Measurements from ENCODE around the gene APOL3.
"Not testable (repeated sequence)": the region's sequence is repeated elsewhere in the genome, so short reads cannot be mapped to it uniquely, and the experiment has no call there.

APOL3 gene

DNA sequence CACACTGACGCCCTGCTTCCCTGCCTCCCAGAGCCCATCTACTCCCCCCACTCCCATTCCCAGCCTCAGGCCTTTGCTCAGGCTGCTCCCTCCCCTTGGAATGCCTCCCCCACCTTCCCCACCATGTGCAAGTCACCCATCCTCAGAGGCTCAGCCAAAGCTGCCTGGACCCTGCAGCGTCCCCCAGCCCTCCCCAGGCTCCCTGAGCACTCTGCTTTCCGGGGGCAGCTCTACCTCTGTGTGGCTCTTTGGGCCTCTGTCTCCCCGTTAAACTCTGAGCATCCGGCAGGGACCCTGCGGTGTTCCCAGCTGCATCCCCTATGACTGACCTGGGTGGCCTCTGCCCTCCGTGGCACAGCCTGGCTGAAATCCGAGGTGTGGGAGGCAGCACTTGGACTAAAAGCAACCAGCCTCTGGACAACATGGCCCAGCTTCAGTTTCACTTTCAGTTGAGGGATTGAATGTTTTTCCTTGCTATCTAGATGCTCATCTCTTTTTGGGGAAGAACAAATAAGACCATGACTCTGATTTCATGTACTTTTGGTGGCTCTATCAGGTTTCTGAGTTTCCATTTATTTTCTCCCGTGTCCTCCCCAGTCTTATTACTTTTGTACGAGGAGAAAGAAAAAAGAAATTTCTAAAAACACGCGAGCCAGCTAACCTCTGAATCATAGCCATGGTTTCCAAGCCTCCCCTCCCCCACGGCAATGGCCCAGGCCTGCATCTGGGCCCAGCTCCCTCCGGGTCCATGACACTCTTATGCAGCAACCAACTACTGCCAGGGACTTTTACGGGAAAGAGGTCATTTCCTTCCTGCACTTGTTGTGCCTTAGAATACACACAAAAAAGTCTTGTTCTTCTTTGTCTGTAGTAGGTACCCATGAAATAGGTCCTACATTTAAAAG, 3.8 kb downstream of the APOL3 start:
- no peak for DNase-seq (ENCODE audit: low read depth)

DNA sequence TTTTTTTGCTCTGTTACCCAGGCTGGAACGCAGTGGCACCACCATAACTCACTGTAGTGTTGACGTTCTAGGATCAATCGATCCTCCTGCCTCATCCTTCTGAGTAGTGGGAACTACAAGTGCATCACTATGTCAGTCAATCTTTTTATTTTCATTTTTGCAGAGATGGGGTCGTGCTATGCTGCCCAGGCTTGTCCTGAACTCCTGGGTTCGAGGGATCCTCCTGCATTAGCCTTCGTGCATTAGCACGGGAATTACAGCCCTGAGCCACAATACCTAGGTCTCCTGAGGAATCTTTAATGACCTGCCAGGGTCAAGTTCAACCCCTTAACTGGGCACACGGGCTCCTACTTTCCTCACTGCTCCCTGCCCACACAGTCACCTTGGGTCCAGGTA, 4.4 kb downstream of the APOL3 start:
- DNase-seq (ENCODE audit: low read depth): no peak

DNA sequence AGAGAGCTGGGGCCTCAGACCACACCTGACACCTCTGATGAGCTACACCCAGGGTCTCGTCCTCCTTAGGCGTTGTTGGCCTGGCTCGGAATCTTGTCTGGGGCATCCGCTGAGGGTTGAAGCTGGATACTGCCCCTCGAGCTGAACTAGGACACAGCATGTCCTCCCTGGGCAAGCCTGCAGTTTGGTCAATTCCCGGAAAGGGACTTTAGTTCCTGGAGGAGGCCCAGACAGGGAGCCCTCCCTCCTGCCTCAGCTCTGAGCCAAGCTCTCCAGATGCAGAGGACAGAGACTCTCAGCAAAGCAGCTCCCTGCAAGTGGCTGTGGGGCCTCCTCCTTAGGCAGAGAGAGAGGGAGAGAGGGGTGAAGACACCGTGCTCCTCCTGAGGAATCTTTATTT, 4.9 kb downstream of the APOL3 start:
- DNase-seq (ENCODE audit: low read depth): no peak

DNA sequence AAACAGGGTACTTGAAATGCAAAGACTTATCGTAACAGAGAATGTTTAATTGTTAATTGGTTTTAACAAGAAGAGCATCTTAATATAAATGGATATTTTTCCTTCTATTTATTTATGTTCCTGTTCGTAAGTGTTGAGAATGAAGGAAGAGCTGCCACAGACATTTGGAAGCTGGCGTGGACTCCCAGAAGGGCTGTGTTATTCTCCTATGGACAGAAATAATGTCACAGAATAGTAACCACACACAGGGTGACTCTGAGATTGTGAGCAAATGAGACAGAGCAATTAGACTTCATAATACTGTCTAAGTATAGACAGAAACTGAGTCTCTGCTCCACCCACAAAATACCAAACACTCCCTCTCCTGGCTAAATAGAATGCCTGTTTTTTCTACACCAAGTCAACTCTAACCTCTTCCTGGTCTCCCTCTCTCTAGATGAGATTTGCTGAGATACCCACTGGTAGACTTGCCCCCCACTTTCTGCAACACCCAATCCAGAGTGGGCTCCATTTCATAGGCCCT, 6.1 kb downstream of the APOL3 start:
- no peak for DNase-seq (ENCODE audit: low read depth)

DNA sequence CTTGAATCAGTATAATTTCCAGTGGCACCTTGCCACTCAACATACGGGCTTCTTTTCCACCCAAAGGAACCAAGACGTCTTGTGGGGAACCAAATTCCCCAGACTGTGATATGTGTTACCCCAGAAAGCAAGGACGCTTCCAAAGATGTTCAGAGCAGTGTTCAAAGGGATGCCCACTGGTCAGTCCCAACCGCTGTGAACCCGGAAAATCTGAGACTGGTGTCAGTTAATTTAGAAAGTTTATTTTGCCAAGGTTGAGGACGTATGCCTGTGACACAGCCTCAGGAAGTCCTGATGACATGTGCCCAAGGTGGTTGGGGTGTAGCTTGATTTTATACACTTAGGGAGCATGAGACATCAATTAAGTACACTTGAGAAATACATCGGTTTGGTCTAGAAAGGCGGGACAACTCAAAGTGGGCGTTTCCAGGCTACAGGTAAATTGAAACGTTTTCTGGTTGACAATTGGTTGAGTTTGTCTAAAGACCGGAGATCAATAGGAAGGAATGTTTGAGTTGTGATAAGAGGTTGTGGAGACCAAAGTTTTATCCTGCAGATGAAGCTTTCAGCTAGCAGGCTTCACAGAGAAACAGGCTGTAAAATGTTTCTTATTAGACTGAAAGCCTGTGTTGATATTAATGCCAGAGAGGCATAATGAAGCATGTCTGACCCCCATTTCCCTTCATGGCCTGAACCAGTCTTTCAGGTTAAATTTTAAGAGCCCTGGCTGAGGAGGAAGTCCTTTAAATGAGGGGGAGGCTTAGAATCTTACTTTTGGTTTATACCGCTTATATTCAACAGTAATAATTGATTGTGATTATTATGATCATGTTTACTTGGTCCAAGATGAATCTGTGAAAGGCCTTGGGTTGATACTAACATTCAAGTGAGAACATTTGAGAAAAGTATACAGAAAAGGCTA, 6.8 kb downstream of the APOL3 start:
- no peak for DNase-seq (ENCODE audit: low read depth)

DNA sequence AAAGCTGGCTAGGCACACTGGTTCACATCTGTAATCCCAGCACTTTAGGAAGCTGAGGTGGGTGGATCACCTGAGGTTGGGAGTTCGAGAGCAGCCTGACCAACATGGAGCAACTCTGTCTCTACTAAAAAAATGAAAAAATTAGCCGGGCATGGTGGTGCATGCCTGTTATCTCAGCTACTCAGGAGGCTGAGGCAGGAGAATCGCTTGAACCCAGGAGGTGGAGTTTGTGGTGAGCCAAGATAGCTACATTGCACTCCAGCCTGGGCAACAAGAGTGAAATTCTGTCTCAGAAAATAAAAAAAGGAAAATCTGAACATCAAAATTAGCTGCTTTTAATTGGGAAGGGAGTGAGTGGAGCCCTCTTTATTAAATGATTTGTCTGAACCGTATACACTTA, 7.7 kb downstream of the APOL3 start:
- DNase-seq (ENCODE audit: low read depth): not testable (repeated sequence)

DNA sequence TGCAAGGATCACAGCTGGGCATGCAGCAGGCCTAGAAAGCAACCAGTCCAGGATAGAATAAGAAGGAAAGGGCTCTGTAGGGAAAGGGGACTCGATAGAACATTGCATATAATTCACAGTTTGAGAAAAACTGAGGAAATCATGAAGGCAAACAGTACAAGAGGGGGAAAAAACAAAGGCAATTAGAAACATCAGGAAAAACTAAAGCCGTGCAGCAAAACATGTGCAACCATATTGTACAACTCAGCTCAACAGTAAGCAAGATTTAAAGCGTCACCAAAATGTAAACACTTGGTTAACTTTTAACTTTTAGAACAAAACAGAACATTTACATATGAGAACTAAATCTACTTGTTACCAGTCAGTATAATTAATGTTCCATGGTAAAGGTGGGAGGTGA, 8.5 kb downstream of the APOL3 start:
- DNase-seq (ENCODE audit: low read depth): no peak

DNA sequence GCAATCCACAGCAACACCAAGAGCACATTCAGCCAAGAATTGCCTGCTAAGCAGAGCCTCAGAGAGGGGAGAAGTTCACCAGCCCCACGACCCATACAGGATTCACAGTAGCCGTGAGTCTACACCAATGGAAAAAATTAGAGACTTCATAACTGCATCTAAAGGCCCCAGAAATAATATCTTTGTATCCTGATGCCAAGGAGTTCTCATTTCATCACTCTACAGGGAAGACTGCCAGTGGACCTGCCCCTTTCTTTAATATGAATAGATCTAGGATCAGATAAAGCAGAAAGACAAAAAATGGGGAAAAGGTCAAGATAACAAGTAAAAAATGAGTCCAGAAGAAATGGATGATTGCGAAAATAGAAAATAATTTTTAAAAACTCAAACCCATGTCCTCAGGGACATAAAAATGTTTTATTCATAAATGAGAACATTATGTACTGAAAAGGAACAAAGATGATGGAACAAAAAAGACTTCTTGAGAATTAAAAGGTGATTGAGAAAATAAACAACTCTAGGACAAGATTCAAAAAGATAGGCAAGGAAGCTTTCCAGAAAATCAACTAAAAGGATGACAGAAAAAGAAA, 9.5 kb downstream of the APOL3 start:
- DNase-seq (ENCODE audit: low read depth): no peak

DNA sequence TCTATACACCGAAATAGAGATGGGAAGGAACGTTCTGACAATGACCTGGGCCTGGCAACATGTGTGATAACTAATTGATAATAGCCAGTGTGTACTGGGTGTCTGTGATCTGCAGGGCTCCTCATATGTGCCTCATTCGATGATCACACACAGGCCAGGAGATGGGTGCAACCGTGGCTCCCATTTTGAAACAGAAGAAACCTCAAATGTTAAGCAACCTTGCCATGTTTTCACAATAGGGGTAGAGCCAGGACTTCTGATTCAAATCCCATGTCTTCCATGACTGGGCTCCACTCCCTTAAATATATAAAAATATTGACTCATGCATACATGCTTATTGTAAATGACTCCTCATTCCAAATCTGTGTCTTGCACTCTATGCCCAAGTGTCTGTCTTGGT, 11.1 kb downstream of the APOL3 start:
- DNase-seq (ENCODE audit: low read depth): no peak

DNA sequence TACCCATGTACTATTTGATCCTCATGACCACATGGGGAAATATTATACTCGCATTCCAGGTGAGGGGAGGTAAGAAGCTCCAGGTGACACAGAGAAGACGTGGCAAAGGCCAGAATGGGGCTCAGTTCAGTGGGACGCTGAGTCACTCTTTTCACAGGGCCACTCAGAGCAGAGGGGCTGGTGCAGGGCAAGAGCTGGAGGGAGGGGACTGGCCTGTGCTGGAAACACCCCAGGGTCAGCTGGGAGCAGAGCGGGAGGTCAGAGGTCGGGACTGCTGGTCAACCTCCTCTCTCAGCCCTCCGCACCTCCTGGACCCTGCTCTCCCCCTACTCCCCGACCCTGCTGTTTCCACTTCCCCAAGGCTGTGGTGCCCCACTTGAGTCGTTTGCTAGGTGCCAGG, 12.1 kb downstream of the APOL3 start:
- DNase-seq (ENCODE audit: low read depth): no peak

DNA sequence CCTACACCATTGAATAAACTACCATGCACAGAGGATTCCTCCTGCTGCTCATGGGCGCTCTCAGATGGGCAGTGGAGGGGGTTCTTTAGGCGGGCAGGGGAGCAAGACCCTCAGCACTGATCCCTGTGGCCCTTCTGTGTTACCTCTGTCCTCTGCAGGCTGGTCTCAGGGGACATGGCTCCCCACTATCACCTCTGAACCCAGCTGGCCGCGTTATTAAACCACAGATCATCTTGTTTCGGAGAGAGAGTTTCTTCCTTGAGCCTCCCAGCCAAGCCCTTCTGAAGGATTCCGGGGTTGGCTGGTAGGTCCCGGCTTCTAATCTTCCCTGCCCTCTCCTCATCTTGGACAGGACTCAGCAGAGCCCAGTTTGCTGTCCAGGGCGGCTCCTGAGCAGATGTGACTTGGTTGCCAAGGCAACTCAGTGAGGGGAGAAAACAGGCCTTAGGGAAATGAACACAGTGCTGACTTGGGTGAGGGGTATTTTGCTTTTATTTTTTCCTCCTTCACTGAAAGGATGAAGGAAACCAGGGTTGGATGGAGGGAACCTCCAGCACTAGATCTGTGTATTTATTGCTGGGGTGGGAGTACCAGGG, 13.3 kb downstream of the APOL3 start:
- no peak for DNase-seq (ENCODE audit: low read depth)

DNA sequence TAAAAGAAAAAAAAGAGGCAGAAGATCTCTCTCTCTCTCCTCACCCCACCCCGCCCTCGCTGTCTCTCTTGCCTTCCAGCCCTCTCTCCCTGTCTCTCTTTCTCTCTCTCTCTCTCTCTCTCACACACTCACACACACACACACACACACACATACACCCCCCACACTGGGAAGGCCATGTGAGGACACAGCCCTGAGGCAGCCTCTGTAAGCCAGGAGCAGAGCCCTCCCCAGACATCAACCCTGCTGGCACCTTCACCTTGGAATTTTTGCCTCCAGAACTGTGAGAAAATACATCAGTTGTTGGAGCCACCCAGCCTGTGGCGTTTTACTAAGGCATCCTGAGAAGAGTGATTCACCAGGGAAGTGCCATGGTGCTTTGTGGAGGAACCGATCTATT, 14.7 kb downstream of the APOL3 start:
- no peak for DNase-seq (ENCODE audit: low read depth)

DNA sequence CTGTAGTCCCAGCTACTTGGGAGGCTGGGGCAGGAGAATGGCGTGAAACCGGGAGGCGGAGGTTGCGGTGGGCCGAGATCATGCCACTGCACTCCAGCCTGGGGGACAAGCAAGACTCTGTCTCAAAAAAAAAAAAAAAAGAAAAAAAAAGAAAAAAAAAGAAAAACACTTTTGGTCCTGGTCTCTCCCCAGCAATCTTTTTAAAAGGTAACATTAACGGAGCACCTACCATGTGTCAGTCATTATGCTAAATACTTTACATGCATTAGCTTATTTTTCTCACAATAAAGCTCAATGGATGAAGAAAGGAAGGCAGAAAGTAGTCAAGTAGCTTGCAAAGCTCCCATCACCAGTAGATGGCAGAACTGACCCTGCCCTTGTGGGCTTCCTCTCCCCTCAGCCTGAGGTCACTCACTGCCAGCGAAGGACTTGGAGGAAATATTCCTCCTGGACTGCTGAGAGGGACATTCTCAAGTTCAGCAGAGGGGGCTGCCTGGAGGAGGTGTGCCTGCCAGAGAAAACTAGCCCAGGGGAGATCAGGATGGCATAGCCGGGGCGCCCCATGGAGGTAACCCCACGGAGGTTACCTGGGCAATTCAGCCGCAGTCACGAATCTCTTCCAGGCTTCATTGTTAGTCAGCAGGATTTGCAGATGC, 15.5 kb downstream of the APOL3 start:
- no peak for DNase-seq (ENCODE audit: low read depth)

DNA sequence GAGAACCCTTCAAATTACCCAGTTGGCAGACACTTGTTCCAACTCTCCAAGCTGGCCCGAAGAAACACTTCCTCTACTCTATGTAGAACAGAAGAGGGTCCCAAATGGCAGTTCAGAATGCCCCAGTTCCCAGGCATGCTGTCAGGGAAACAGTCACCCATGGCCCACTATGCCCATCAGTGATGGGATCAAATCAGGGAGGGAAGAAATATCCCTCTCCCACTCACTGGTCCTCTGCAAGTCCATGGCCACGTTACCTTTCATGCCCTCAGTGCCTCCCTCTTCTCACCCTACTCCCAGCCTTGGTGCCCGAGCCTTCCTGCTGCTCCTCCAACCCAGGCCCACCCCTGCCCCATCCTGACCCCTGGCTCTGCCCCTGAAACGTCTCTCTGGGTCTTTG, 16.6 kb downstream of the APOL3 start:
- no peak for DNase-seq (ENCODE audit: low read depth)

DNA sequence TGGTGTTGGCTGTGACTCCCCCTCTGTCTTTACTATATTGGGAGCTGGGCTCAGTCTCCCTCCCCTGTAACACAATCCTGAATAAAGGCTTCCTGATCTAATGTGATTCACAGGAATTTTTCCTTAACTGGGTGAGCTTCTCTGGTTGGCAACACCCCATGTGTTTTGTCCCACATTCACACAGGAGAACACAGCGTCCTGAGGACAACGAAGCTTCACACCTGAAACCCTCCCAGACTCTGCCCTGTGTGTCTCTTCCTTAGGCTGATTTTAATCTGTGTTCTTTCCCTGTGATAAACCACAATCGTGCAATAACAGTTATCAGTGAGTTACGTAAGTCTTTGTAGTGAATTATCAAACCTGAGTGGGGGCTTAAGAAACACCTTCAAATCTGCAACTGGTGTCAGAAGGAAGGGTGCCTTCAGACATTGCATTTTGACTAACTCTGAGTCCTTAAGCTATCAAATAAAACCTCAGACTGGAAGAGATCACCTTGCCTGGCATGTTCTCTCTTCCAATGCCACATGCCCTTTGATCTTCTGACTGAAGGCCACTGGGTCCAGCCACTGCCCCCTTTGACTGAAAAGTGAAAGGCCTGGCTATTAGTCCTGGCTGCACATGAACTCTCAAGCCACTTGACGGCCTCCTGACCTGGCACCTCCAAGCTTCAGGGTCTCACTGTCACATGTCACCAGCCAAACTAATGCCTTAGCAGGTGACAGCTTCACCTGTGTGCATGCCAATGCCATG, 17.3 kb downstream of the APOL3 start:
- no peak for DNase-seq (ENCODE audit: low read depth)

DNA sequence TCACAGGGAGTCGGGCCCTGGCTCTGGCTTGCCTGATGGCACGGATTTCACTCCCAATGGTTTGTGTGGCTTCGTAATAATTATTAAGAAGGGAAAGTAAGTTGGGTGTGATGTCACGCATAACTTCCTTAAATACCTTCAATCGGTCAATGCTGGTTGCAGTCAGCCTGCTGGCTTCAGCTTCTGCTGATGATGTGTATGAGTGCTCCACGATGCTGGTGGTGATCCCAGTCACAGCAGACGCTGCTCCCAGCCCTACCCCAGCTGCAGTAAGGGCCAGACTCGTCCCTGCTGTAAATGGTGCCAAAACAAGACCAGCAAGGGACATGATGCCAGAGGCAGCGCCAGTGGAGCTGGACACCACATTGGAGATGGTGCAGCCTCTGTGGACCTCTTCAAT, 19.1 kb downstream of the APOL3 start:
- no peak for DNase-seq (ENCODE audit: low read depth)

DNA sequence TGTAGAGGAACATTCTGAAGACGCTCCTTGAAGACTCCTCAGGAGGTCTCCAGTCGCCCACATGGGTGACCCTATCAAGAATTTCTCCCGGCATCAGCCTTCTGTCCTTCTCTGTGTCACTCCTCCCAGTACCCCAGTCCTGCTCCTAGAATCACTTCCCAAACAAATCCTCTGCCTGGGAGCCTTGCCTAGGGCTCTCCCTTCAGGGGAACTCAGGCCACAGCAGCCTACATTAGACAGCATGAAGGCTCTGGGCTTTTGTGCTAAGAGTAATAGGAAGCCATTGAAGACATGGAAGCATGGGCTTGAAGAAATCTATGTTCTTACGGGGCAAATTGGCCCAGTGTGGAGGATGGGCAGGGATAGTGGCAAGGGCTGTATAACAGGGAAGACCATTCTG, 21.8 kb downstream of the APOL3 start:
- DNase-seq (ENCODE audit: low read depth): not testable (repeated sequence)

DNA sequence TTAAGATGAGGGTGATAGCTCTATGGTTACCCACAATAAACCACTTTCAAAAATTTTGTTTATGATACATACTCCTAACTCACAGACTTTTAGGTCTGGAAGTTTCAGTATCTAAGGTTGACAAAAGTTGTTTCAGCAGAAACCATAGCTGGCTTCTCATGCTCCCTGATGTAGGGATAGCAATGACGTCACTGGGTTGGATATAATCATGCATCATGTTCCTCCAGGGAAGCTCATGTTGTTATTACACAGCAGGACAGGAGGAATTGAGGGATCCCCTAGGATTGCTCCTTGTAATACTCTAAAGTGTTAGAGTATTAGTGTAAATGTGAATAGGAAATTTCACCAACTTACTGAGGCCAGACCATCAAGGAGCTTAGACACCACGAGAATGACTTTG, 23.6 kb downstream of the APOL3 start:
- DNase-seq (ENCODE audit: low read depth): no peak

DNA sequence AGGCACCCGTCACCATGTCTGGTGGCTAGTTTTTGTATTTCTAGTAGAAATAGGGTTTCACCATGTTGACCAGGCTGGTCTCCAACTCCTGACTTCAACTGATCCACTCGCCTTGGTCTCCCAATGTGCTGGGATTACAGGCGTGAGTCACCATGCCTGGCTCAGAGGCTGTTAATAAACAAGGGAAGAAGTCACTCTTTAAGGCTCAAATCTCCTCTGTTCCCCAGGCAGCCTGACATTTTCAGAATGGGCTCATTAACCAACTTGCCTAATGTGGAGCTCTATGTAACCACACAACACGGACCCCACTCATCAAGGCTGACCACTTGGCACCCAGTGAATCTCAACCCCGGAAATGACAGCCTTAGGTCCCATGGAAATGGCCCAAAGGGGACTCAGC, 24.1 kb downstream of the APOL3 start:
- no peak for DNase-seq (ENCODE audit: low read depth)

DNA sequence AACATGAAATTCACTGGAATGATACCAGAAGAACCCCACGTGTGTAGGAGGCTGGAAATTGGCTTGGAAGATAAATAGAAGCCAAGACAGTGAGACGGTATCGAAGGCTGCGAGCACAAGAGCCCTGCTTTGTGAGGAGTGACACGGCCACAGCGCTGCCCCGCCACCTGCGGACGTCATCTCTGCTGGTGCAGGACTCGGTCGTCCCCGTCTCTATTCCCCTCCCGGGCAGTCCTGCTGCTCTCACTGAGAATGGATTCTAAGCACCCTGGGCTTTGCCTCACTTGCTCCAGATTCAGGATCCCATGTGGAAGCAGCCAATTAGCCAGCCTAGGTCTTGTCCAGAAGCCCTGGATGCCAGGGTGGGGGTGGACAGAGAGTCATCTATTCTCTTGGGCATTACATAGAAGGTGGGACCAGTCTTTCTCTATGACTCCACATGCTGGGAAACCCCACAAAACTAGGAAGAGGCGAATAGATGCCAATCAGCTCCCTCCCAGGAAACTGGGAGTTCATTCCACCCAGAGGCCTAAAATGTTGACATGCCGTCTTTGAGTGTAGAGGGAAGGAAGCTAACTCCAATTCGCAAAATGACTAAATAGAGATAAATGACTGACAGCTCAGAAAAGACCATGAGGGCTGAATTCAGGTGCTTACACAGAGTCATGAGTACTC, 25.1 kb downstream of the APOL3 start:
- DNase-seq (ENCODE audit: low read depth): no peak

Measured in HS-27A (cell line).